ENCODE data around the gene CDCA3. TPM values are rescaled to one million over a fixed set of nuclear protein-coding genes. Genes with fewer than 3 reads are reported as not detected.
A peak's percentile ranks its signal among the peaks of the same experiment; 100 is the strongest.

The CDCA3 gene
- polyA plus RNA-seq, 6 donors from 2014 or later: 0.74 to 1.0 (median 0.89) TPM; not detected in 2

DNA sequence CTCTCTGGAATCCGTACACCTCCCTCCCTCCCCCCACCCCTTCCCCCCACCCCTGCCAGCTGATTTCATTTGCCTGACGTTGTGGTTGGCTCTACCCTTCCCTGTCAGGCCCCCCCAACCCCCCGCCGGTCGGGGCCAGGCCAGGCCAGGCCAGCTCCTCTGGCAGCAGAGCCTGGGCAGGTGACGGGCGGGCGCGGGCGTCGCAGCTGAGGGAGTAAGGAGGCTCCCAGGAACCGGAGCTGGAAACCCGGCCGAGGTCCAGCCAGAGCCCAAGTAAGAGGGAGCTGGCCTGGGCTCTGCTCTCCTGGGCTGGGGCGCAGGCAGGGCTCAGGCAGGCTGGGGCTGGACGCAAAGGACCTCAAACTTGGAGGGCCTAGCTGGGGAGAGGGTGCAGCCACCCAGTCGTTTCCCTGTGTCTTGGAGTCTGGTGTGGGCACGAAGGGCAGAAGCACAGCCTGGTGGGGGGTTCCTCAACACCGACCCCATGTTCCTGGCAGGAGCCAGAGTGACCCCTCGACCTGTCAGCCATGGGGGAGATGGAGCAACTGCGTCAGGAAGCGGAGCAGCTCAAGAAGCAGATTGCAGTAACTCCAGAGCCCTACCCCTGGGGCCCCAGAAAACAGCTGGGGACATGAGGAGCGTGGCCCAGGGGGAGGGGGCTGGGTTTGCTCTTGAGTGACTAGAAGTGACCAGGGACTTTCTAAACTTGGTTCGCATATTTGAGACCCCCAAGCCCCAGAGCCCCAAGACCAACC lies 10.1 kb downstream of the CDCA3 start, which contains the start of gene GNB3:
Gene GNB3 (plus strand): TSS at position 165 of the 755 bp plus-strand sequence. CDS start 363 bp downstream, at position 528.
- Mint-ChIP-seq H3K36me3 (no peaks in the 10 kb centered on the region), H3K4me3 (no peak within 1 kb of the TSS), H3K9me3 (no peaks in the 10 kb centered on the region), H3K4me1 (peaks cover 0 to 4% (median 0%) of the 10 kb centered on the region in 3 donors), H3K27ac (peak within 1 kb of the TSS in 1 of 6 donors; percentile 70), H3K27me3 (peaks cover 0 to 11% (median 0%) of the 10 kb centered on the region in 3 donors)
- ATAC-seq (ENCODE audit: low read depth in 2 of 2): no peak
- DNase-seq: no peak

DNA sequence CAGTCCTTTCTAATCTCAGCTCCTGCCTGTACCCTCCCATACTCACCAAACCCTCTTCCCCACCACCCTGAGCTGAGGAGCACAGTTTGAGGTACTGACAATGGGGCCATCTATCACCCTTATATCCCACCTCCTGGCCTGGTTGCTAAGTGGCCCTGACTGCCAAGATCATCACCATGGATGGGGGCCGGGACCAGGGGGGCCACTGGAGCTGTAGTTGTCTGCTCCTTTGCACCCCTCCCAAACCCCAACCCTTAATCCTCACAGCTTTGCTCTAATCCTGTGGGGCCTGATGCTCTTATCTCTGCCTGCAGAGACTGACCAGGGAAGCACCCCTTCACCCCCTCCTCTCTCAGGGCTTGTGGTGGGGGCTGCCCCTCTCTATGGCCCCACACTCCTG lies 10.8 kb downstream of the CDCA3 start:
- Mint-ChIP-seq H3K4me3 (no peak overlapping the region), H3K4me1 (peaks cover 4 to 9% (median 5%) of the 10 kb centered on the region in 3 donors), H3K27ac (peak overlapping the region in 1 of 6 donors; percentile 70), H3K9me3 (no peaks in the 10 kb centered on the region), H3K27me3 (peaks cover 0 to 11% (median 3%) of the 10 kb centered on the region in 3 donors), H3K36me3 (no peaks in the 10 kb centered on the region)
- DNase-seq (no peak), ATAC-seq (ENCODE audit: low read depth in 2 of 2) (no peak)

DNA sequence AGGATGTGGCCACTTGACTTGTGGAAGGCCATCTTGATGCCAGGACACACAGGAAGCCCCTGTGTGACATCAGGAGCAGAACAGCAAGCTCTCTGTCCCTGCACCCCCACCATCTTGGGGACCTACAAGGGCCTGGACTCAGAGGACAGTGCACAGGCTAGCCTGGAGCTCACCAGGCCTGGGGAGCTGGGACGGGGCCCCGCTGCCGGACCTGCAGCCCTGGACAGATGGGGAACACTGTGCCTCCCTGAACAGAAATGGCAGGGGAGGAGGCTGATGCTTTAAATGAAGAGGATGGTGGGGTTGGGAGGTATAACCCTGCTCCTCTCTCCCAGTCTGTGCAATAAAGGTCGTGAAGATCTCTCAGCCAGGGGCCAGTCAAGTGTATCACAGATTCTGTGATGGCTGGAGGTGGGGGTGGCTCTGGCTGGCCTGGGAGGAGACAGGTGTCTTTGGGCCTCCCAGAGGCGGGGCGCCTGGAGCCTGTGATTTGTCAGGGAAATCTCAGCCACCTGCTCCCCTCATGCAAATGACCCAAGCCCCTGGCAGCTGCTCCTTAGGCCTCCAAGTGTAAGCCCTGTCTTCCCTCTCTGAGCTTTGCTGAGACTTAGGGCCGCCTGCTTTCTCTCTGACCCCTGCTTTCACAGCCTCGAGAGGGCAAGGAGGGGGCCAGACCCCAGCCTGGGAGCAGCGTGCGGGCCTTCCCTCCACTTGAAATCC lies 11.4 kb downstream of the CDCA3 start:
- H3K27me3 Mint-ChIP-seq: peaks cover 1 to 16% (median 3%) of the 10 kb centered on the region in 3 donors
- no peaks in the 10 kb centered on the region for H3K9me3 Mint-ChIP-seq
- peaks cover 4 to 9% (median 5%) of the 10 kb centered on the region in 3 donors for H3K4me1 Mint-ChIP-seq
- H3K4me3 Mint-ChIP-seq: no peak overlapping the region
- DNase-seq (no peak), ATAC-seq (ENCODE audit: low read depth in 2 of 2) (peak; percentile 27 to 68)
- H3K36me3 Mint-ChIP-seq: no peaks in the 10 kb centered on the region
- H3K27ac Mint-ChIP-seq: no peak overlapping the region

DNA sequence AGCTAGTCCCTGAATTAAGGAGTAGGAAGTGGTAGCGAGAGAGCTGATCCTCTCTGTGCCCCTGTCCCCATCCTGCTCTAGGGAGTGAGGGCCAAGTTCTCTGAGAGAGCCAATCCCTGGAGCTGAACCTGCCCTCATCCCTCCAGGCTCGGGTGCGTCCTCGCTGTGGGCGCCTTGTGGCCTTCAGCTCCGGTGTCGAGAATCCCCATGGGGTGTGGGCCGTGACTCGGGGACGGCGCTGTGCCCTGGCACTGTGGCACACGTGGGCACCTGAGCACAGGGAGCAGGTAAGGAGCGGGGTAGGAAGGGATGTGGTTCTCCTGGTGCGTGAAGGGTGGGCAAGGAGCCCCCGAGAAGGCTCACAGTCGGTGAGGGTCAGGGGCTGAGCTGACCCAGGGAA lies 12.2 kb downstream of the CDCA3 start:
- H3K4me3 Mint-ChIP-seq: no peak overlapping the region
- H3K27ac Mint-ChIP-seq: peak overlapping the region in 1 of 6 donors; percentile 33
- H3K27me3 Mint-ChIP-seq: peaks cover 8 to 18% (median 10%) of the 10 kb centered on the region in 3 donors
- H3K36me3 Mint-ChIP-seq: no peaks in the 10 kb centered on the region
- H3K4me1 Mint-ChIP-seq: peaks cover 5 to 9% (median 7%) of the 10 kb centered on the region in 3 donors
- ATAC-seq (ENCODE audit: low read depth in 2 of 2) (no peak), DNase-seq (no peak)
- H3K9me3 Mint-ChIP-seq: no peaks in the 10 kb centered on the region

DNA sequence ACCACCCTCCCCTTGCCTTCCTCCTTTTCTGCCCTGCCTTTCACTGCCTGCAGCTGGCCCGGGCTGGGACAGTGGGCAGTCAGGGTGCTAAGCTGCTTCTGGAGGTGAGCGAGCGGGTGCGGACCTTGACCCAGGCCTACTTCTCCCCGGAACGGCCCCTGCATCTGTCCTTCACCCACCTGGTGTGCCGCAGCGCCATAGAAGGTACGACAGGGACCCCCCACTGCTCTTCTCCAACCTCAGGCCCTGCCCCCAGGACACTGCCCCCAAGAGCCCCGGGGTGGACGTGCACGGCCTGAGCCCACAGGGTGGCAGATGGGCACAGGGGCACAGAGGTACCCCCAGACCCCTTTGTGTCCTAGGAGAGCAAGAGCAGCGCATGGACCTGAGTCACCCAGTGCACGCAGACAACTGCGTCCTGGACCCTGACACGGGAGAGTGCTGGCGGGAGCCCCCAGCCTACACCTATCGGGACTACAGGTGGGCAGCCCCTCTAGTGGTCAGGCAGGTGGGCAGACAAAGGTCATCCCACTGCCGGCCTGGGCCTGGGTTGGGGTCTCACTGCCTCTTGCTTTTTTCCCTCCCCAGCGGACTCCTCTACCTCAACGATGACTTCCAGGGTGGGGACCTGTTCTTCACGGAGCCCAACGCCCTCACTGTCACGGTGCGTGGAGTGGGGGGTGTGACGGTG lies 13.6 kb downstream of the CDCA3 start:
- Mint-ChIP-seq H3K4me3 (no peak overlapping the region), H3K36me3 (no peaks in the 10 kb centered on the region), H3K27ac (no peak overlapping the region), H3K9me3 (no peaks in the 10 kb centered on the region), H3K27me3 (peaks cover 8 to 21% (median 15%) of the 10 kb centered on the region in 3 donors), H3K4me1 (peaks cover 5 to 9% (median 7%) of the 10 kb centered on the region in 3 donors)
- DNase-seq: no peak
- no peak for ATAC-seq (ENCODE audit: low read depth in 2 of 2)

DNA sequence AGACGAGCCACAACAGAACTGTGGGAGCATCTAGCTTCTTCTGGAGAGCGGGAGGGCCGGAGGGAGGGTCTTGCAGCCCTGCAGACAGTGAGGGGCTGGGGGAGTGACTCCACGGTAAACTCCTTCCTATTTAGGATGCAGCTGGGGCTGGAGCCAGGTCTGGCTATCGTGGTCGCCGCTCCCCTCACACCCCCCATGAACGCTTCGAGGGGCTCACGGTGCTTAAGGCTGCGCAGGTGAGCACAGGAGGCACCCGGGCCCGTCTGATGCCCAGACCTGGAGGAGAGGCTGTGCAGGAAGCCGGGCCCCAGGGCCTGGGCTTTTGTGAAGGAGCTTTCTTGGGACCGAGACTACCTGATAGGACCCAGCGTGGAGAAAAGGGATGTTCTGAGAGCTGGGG lies 14.2 kb downstream of the CDCA3 start:
- H3K4me3 Mint-ChIP-seq: no peak overlapping the region
- H3K27ac Mint-ChIP-seq: no peak overlapping the region
- no peak for DNase-seq
- no peak for ATAC-seq (ENCODE audit: low read depth in 2 of 2)
- H3K27me3 Mint-ChIP-seq: peaks cover 13 to 27% (median 20%) of the 10 kb centered on the region in 3 donors
- H3K4me1 Mint-ChIP-seq: peaks cover 5 to 9% (median 7%) of the 10 kb centered on the region in 3 donors
- H3K36me3 Mint-ChIP-seq: no peaks in the 10 kb centered on the region
- H3K9me3 Mint-ChIP-seq: no peaks in the 10 kb centered on the region

DNA sequence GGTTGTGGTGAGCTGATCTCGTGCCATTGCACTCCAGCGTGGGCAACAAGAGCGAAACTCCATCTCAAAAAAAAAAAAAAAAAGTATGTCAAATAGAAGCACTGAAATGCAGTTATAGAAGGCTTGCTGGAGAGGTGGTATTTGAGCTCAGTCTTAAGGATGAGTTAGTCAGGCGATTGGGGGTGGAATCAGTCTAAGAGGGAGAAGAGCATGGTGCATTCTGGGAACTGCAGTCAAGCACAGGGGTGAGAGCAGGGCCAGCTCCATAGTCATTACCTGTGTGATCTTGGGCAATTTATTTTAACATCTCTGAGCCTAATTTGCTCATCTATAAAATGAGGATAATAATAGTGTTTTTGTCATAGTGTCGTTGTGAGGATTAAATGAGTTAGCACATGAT lies 16.2 kb downstream of the CDCA3 start:
- no peak for ATAC-seq (ENCODE audit: low read depth in 2 of 2)
- Mint-ChIP-seq H3K4me1 (peaks cover 5 to 9% (median 7%) of the 10 kb centered on the region in 3 donors), H3K4me3 (no peak overlapping the region), H3K27ac (peak overlapping the region in 1 of 6 donors; percentile 24), H3K27me3 (peaks cover 31 to 47% (median 32%) of the 10 kb centered on the region in 3 donors), H3K9me3 (no peaks in the 10 kb centered on the region), H3K36me3 (no peaks in the 10 kb centered on the region)
- no peak for DNase-seq

DNA sequence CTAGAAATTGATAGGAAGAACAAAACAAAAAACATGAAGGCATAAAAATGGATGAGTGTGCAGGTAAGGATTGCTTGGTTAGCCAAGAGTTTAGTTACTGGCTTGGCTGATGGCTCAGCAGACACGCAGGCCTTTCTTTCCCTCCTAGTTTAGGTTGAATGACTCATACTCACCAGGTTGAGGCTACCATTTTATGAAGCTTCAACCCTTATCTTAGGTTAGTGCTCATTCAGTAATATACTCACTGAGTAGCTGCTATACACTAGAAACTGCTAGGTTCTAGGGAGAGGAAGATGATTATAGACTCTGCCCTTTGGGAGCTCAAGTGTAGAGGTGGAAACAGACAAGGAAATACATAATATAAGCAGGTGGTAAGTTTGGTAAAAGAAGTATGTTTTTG lies 16.8 kb downstream of the CDCA3 start:
- H3K4me3 Mint-ChIP-seq: no peak overlapping the region
- no peaks in the 10 kb centered on the region for H3K36me3 Mint-ChIP-seq
- DNase-seq (no peak), ATAC-seq (ENCODE audit: low read depth in 2 of 2) (no peak)
- H3K9me3 Mint-ChIP-seq: no peaks in the 10 kb centered on the region
- peak overlapping the region in 1 of 6 donors; percentile 20 for H3K27ac Mint-ChIP-seq
- H3K4me1 Mint-ChIP-seq: peaks cover 10 to 12% (median 11%) of the 10 kb centered on the region in 3 donors
- H3K27me3 Mint-ChIP-seq: peaks cover 35 to 53% (median 39%) of the 10 kb centered on the region in 3 donors

DNA sequence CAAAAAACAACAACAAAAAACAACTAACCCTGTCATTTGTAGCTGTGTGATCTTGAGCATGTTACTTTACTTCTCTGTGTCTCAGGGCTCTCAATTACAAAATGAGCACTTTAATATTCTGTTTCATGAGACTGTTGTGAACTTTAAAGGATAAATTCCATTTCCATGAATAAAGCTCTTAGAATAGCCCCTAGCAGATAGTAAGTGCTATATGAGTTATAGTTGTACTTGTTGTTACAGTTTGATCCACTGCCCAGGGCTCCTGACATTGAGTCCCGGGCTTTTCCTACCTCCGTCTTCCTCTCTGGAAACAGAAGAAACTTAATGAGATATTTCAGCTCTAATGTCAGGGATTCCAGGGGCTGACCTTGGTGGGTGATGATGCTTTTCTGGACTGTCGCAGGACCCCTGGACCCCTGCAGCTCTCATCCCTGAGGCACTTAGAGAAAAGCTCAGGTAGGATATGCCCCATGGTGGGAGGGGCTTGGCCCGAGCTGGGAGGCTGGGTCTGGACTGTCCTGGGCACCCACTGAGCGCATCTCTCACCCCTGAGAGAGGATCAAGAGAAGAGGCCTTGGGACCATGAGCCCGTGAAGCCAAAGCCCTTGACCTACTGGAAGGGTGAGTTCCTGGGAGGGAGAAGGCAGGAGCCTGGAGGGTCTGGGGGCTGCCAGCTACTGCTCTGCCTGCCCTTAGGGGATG lies 17.7 kb downstream of the CDCA3 start:
- Mint-ChIP-seq H3K27ac (no peak overlapping the region), H3K4me3 (no peak overlapping the region), H3K9me3 (no peaks in the 10 kb centered on the region), H3K36me3 (no peaks in the 10 kb centered on the region), H3K4me1 (peaks cover 15 to 16% (median 16%) of the 10 kb centered on the region in 3 donors), H3K27me3 (peaks cover 40 to 59% (median 47%) of the 10 kb centered on the region in 3 donors)
- no peak for DNase-seq
- ATAC-seq (ENCODE audit: low read depth in 2 of 2): no peak

DNA sequence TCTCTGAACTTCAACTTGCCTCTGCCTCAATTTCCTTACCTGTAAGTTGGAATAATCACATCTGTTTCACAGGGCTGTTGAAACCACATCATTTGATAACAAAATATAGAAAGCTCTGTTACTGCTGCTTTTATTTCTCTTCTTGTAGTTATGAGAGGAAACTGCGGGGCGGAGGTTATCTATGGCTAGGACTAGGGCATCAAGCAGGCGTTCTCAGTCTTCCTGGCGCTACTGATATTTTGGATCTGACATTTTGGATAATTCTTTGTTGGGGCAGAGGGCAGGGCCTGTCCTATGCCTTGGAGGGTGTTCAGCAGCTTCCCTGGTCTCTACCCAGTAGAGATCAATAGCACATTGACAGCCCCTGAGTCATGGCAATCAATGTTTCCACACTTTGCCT lies 19.0 kb downstream of the CDCA3 start:
- no peak for DNase-seq
- no peak overlapping the region for H3K4me3 Mint-ChIP-seq
- no peak overlapping the region for H3K27ac Mint-ChIP-seq
- H3K9me3 Mint-ChIP-seq: no peaks in the 10 kb centered on the region
- no peak for ATAC-seq (ENCODE audit: low read depth in 2 of 2)
- H3K36me3 Mint-ChIP-seq: peaks cover 0 to 10% of the 10 kb centered on the region in 2 donors
- peaks cover 49 to 69% (median 59%) of the 10 kb centered on the region in 3 donors for H3K27me3 Mint-ChIP-seq
- peaks cover 24 to 26% (median 24%) of the 10 kb centered on the region in 3 donors for H3K4me1 Mint-ChIP-seq

DNA sequence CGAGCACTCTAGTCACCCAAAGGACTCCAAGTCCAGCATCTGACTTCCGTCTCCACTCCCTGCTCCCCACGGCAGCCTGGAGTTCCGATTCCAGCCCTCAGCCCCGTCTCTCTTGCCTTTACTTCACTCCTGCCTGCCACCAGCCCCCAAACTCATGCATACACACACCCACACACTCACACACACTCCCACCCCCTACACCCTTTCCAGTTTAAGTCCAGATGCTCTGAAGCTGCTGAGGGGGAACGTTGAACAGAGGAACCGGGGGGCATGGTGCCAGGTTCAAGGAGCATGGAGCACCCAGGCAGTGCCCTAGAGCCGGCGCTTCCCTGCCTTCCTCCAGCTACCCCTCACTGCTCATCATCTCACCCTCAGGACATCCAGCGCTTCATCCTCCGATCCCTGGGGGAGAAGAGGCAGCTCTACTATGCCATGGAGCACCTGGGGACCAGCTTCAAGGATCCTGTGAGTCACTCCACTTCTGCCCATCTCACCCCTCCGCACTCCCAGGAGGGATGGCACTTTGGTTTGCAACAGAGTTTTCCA lies 19.6 kb downstream of the CDCA3 start:
- Mint-ChIP-seq H3K9me3 (no peaks in the 10 kb centered on the region), H3K27me3 (peaks cover 53 to 71% (median 65%) of the 10 kb centered on the region in 3 donors), H3K4me3 (peak overlapping the region in 2 of 8 donors; percentile 11 to 75), H3K36me3 (peaks cover 0 to 13% of the 10 kb centered on the region in 2 donors), H3K4me1 (peaks cover 25 to 30% (median 27%) of the 10 kb centered on the region in 3 donors), H3K27ac (peak overlapping the region in 1 of 6 donors; percentile 54)
- ATAC-seq (ENCODE audit: low read depth in 2 of 2) (no peak), DNase-seq (no peak)

DNA sequence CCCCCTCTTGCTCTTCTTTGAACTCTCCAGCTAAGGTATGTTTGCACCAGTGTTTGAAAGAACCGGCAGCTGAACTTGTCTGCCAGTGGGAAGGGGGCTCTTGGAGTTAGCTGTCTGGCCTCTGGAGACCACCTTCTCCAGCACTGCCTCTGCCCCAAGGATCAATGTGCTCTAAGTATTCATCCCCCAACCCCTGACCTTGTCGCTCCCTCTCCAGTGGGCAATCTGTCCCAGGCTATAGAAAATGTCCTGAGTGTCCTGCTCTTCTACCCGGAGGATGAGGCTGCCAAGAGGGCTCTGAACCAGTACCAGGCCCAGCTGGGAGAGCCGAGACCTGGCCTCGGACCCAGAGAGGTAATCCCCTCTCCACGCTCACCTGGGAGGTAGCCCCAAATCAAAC lies 20.1 kb downstream of the CDCA3 start:
- Mint-ChIP-seq H3K36me3 (peaks cover 0 to 13% of the 10 kb centered on the region in 2 donors), H3K4me3 (peak overlapping the region in 6 of 8 donors; percentile 2 to 80 (median 14)), H3K4me1 (peaks cover 22 to 30% (median 27%) of the 10 kb centered on the region in 3 donors), H3K9me3 (no peaks in the 10 kb centered on the region), H3K27me3 (peaks cover 57 to 76% (median 70%) of the 10 kb centered on the region in 3 donors), H3K27ac (peak overlapping the region in 1 of 6 donors; percentile 72)
- ATAC-seq (ENCODE audit: low read depth in 2 of 2) (no peak), DNase-seq (no peak)
